GM19468 (cell line): Measurements from ENCODE around the gene SIAH1.
"Not testable (repeated sequence)": the region's sequence is repeated elsewhere in the genome, so short reads cannot be mapped to it uniquely, and the experiment has no call there.

Experiments used
- ATAC-seq: cut with Tn5 transposase; IDR thresholded peaks from one replicate; pipeline ENCODE4 v1.9.1; 2021; ENCODE audit warnings: mild to moderate bottlenecking, moderate library complexity, moderate number of reproducible peaks; ENCODE audit not compliant: unreplicated experiment; ENCODE audit errors: extremely low read depth

SIAH1 gene

DNA sequence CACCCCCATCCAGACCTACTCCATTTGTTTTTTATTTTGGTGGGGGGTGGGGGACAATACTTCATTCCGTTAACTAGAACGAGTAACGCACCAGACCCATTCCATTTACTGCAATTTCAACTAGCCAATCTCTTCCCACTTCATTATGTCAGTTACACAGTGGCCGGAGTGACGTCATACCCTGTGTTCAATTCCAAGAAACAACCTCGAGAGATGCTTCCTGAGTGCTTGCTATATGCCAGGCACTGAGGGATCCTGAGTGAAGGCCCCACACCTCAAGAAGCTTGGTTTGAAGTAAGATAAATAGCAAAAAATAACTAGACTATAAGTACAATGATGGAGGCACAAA lies 9.1 kb upstream of the SIAH1 start:
- no peak for ATAC-seq

DNA sequence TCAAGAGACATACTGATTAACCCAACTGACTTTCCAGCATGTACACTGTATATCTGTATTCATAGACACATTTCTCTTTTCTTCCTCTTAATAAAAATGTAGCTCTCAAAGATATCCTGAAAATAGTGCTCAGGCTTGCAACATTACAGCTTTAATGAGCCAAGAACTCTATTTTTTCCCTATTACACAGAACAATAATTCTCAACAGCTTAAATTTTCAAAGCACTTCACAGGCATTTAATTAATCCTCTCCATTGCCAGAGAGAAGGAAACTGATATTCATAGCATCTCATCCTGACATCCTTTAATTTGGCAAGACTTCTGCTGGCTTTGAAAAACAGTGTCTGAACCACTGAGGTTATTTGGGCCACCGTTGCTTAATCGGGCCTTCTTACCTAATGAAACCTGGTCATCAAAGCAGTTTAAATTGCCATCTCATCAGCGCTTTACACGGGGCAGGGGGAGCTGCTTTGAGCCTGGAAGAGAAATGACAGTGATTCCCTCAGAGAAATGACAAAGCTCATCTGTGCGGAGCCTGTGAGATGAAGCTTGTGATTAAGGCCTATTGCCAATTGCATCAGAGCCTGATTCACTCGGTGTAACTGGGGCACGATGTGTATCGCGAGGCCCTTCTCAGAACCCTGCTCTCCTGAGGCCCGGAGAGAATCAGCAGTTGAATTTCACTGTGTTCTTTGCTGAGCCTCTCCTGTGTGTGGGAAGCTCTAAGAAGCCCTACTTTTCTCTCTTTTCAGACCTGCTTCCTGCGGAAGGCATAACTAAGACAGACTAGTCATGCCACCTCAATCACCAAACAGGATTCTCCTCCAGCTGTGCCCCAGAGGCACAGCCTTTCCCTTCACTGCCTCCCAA lies 8.5 kb upstream of the SIAH1 start:
- ATAC-seq, result no peak

- ATAC-seq, result no peak
Observed at GRCh38 chr16:48392407-48392806, 7.2 kb upstream of the SIAH1 start.

DNA sequence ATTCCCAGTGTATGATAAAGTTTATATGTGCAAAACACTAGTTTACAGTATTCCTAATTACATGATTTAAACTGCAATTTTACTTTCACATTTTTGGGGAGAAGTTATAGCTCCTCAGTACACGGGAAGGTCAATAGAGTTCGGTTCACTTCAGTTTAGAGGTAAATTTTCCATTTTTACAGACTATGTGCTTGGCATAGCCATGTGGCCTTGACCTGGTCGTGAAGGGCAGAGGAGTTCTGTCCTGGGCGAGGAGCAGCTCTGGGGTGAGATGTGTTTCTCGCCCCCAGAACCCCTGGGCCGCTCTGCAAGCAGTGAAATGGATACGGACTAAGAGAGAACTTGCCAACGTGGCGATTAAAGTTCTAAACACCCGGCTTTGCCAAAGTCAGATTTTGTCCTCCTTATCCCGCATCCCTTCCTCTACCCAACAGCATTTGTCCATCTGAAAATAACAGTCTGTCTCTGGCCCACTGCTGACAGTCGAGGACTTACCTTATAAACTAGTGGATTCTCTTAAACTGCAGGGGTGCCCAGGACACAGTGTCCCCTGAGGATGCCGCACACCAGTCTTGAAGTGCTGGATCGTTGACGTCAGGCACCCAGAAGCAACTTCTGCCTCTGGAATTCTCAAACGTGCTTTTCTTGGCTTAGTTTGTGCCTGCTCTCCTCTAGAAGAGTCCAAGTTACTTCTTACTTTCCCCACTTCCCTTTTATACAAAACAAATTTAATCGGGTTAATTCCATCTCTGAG lies 1.5 kb upstream of the SIAH1 start:
- ATAC-seq, result no peak

DNA sequence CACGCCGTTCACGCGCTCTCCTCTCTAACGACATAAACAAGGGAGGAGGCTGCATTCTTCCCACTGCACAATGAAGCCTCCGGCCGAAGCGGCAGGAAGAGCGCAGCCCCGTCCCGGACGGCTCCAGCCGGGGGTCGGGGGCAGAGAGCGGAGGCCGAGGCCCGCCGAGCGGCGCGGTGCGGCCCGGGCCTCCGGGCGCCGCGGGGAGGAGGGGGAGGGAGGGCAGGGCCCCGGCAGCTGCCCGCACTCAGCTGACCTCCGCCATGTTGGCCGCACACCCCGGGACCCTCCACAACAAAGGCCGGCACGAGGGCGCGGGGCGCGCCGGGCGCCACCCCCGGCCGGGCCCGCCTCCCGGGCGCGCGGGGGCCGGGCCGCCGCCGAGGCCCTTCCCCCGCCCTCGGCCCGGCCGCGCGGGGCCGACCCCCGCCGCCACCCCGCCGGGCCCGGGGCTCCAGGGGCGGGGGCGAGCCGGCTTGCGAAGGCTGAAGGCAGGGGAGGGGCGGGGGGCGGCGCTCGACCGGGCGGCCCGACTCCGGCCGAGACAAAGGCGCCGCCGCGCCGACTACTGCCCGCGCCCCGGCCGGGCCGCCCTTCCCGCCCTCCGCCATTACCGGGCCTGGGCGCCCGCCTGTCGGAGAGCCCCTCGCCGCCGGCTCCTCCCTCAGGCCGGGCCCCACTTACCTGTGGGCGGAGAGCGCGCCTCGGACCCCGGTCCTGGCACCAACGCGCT lies 527 bp downstream of the SIAH1 start:
- ATAC-seq, result peak; percentile 35

- no peak for ATAC-seq
Observed at GRCh38 chr16:48383877-48384519, 1.2 kb downstream of the SIAH1 start.

DNA sequence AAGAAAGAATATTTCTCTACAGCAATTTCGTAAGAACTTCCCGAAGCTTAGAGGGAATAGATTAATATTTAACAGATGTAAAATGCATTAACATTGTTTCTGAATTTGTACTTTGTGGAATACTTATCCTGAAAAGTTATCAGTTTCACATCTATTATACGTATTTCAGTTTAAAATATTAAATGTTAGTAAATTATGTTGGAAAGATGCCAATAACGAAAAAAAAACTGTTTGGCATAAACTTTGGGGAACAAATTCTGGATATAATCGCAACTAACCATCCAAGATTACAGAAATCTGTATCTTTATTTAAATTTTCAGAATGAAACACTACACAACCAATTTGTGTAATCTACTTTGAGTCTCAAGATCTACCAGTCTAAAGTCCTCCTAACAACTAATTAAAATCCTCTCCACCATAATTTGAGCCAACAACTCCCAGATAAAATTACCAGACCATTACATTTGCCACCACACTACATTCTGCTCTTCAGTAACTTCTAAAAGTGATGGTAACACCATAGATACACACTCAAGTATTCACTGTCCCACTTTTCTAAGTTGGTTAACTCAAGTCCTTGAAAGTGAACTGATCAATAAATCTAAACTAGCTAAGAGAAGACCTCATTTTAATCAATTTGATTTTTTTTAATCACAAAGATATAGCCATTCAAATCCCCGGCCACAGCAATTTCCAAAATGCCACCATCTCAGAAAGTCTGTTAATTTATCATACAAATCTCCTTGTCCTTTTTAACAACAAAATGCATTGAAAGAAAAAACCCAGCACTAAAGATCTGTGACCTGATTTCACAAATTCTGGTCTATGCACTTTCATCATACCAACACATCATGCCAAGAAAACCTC lies 2.0 kb downstream of the SIAH1 start:
- no peak for ATAC-seq

DNA sequence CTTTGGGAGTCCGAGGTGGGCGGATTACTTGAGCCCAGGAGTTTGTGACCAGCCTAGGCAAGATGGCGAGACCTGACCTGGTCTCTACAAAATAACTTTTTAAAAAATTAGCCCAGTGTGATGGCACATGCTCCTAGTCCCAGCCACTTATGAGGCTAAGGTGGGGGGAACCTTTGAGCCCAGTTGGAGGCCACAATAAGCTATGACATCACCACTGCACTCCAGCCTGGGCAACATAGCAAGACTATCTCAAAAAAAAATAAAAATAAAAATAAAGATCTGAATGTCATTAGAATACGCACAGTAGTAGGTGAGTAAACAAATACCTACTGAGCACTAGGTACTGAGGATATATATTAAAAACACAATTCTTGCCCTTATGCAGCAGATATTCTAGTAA lies 3.1 kb downstream of the SIAH1 start:
- no peak for ATAC-seq

DNA sequence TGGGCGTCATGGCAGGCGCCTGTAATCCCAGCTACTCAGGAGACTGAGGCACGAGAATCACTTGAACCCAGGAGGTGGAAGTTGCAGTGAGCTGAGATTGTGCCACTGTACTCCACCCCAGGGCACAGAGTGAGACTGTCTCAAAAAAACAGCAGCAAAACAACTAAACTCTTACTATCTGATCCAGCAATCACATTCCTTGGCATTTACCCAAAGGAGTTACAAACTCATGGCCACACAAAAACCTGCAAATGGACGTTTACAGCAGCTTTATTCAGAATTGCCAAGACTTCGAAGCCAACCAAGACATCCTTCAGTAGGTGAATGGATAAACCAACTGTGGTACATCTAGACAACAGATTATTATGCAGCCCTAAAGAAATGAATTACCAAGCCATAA lies 4.0 kb downstream of the SIAH1 start:
- ATAC-seq, result no peak

DNA sequence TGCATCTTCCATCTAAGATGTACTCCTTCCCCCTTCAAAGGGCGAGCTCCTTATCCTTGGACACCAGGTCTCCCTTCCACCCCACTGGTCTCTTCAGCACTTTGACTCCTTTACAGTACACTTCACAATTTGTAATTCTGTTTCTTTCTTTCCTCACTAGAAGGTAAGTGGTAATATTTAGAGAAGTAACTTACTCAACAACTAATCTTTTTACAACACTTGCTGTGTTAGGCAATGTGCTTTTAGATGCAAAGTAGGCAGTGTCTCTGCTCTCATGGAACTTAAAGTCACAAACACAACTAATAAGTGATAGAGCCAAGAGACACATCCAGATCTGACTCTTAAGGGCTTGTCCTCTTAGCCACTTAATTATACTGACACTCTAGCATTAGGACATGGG lies 6.4 kb downstream of the SIAH1 start:
- ATAC-seq, result no peak

DNA sequence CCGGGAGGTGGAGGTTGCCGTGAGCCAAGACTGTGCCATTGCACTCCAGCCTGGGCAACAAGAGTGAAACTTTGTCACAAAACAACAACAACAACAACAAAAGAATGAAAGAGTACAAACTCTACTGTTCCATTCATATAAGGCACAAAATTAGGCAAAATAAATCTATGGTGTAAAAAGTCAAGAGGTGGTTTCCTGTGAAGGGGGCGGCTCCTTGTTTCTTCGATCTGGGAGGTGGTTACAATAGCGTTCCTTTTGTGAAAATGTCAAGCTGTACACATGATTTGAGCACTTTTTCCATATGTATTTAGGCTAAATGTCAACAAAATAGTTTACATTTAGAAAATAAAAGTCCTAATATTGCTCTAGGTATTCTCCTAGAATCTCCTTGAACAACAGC lies 6.9 kb downstream of the SIAH1 start:
- no peak for ATAC-seq

DNA sequence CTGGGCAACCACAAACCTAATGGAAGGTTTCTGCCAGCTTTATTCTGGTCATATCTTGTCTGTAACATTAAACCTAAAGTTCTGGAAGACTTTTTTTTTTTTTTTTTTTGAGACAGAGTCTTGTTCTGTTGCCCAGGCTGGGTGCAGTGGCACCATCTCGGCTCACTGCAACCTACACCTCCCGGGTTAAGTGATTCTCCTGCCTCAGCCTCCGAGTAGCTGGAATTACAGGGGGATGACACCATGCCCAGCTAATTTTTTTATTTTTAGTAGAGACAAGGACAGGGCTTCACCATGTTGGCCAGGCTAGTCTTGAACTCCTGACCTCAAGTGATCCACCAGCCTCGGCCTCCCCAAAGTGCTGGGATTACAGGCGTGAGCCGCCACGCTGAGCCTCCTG lies 7.9 kb downstream of the SIAH1 start:
- ATAC-seq, result not testable (repeated sequence)

DNA sequence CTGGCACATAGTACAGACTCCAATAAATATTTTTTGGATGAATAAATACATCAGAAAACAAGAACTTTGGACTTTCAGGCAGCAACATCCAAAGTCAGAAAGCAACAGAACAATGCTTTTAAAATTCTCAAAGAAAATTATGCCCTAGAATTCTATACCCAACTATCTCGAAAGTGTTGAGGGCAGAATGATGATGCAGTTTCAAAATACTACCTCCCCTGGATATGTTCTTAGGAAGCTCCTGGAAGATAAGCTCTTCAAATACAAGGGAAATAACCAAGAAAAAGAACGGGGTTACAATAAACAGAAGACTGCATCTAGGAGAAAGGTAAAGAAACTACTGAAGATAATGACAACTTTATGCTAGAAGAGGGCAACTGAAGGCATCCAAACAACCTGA lies 11.0 kb downstream of the SIAH1 start:
- ATAC-seq, result no peak

DNA sequence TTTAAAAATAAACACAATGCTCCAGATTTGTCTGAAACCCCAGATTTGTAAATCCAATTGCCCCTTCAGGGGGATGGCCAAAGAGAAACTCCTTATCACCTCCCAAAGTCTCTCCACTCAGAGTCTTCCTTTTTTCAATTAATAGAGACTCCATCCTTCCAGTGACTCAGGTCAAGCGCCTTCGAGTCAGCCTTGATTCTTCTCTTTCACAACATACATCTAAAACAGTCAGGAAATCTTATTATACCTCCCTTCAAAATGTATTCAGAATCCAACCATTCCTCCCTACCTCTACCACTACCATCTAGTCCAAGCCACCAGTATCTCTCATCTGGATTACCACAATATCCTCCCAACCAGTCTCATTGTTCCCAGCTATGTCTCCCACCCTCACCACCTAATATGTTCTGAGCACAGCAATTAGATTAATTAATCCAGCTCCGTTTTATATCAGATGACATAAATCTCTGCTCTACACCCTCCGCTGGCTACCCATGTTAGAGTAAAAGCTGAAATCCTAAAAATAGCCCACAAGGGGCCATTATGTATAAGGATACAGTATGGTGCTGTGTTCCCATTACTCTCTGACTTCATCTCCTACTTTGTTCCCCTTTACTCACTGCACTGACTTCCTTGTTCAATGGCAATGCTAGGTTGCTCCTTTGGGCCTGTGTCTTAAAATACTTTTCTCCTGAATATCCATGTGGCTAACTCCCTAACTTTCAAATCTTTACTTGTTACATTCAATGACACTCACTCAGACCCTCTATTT lies 11.8 kb downstream of the SIAH1 start:
- ATAC-seq, result no peak

- no peak for ATAC-seq
Observed at GRCh38 chr16:48372744-48373143, 12.5 kb downstream of the SIAH1 start.

GRCh38 chr16:48371393-48371780 lies 13.8 kb downstream of the SIAH1 start:
- no peak for ATAC-seq

DNA sequence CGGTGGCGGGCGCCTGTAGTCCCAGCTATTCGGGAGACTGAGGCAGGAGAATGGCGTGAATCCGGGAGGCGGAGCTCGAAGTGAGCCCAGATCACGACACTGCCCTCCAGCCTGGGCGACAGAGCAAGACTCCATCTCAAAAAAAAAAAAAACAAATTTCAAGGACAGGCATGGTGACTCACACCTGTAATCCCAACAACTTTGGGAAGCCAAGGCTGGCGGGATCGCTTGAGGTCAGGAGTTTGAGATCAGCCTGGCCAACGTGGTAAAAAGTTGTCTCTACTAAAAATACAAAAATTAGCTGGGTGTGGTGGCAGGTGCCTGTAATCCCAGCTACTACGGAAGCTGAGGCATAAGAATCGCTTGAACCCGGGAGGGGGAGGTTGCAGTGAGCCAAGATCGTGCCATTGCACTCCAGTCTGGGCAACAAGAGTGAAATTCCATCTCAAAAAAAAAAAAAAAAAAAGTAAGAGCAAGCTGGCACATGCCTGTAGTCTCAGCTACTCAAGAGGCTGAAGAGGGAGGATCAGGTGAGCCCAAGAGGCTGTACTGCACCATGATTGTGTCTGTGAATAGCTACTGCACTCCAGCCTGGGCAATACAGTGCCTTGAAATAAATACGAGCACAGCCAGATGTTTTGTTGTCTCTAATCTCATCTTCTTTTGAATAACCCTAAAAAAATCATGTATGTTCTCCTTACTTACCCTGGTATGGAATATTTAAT lies 14.4 kb downstream of the SIAH1 start:
- ATAC-seq, result not testable (repeated sequence)

DNA sequence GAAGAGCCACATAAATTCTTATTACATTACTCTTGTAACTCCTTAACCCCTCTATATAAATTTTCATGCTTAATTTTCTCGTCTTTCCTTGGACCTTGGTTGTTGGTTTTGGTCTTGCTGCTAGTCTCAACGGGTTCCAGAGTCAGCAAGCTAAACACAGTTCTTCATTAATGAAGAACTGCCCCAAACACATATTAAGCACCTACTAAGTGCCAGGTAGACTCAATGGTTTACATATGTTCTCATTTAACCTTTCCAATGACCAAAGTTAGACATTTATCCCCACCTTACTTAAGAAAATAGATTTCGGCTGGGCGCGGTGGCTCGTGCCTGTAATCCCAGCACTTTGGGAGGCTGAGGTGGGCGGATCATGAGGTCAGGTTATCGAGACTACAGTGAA lies 15.0 kb downstream of the SIAH1 start:
- no peak for ATAC-seq
